Upper lobe of right lung (tissue), 1 donor: Measurements from ENCODE around the gene ENTREP1. TPM values are rescaled to one million over a fixed set of nuclear protein-coding genes. Genes with fewer than 3 reads are reported as not detected.

Experiments used
- ATAC-seq: fragments of 200-7000 bp; cut with Tn5 transposase; one replicate; pipeline ENCODE4 v1.9.1; 2020; ENCODE audit warnings: mild to moderate bottlenecking, moderate library complexity
- DNase-seq: peaks from one replicate; pipeline ENCODE4 v3.0.0-alpha.2; 2020
- H3K27ac ChIP-seq: fragments of 200-600 bp; one replicate; pipeline ENCODE4 v1.8.0; 2022
- H3K27me3 ChIP-seq: fragments of 200-600 bp; one replicate; pipeline ENCODE4 v1.8.0; 2022; ENCODE audit warnings: mild to moderate bottlenecking
- H3K36me3 ChIP-seq: fragments of 200-600 bp; one replicate; pipeline ENCODE4 v1.8.0; 2022
- H3K4me1 ChIP-seq: fragments of 200-600 bp; one replicate; pipeline ENCODE4 v1.8.0; 2022
- H3K4me3 ChIP-seq: fragments of 200-600 bp; one replicate; pipeline ENCODE4 v1.8.0; 2022; ENCODE audit warnings: mild to moderate bottlenecking
- H3K9me3 ChIP-seq: fragments of 200-600 bp; one replicate; pipeline ENCODE4 v1.8.0; 2022
- CTCF ChIP-seq: fragments of 200-600 bp; IDR thresholded peaks from one replicate; pipeline ENCODE4 v1.8.0; 2022; ENCODE audit warnings: antibody characterized with exemption
- intact Hi-C: fragments of 100-400 bp; cut with DNase I; formaldehyde crosslinking; loops from one replicate; pipeline ENCODE4 v1.11.0; 2022
- total RNA-seq: library from RNA; stranded (reverse); fragmentation: NEBNext Ultra II Directional; extraction: Animal tissue kit (Norgen Biotek cat#: 25700); gene quantifications from one replicate; pipeline ENCODE4 v1.2.1, GENCODE V29; 2021
- donor health status: DM: no; HTN: yes; CAD: no; lungs with severe emphysema.

ENTREP1 gene
- total RNA-seq, 1 donor from 2014 or later, result 34.9 TPM

- Histone ChIP-seq H3K27me3 (no peaks in the 10 kb centered on the region), H3K27ac (no peak overlapping the region), H3K4me3 (no peak overlapping the region), H3K4me1 (no peaks in the 10 kb centered on the region), H3K36me3 (no peaks in the 10 kb centered on the region), H3K9me3 (no peaks in the 10 kb centered on the region)
- ATAC-seq (no peak), DNase-seq (no peak)
- no peak for TF ChIP-seq CTCF
- intact Hi-C loops, result no loop called here
Observed at GRCh38 chr9:69333716-69334115, 8.7 kb downstream of the ENTREP1 start.

GRCh38 chr9:69334317-69334716 lies 9.3 kb downstream of the ENTREP1 start:
- Histone ChIP-seq H3K27ac (no peak overlapping the region), H3K9me3 (no peaks in the 10 kb centered on the region), H3K4me3 (no peak overlapping the region), H3K4me1 (no peaks in the 10 kb centered on the region), H3K36me3 (no peaks in the 10 kb centered on the region), H3K27me3 (no peaks in the 10 kb centered on the region)
- ATAC-seq (no peak), DNase-seq (no peak)
- intact Hi-C loops, result no loop called here
- TF ChIP-seq CTCF, result no peak

GRCh38 chr9:69339620-69340019 lies 14.6 kb downstream of the ENTREP1 start:
- intact Hi-C loops, result no loop called here
- ATAC-seq (no peak), DNase-seq (no peak)
- Histone ChIP-seq H3K9me3 (no peaks in the 10 kb centered on the region), H3K4me1 (no peaks in the 10 kb centered on the region), H3K27me3 (no peaks in the 10 kb centered on the region), H3K36me3 (no peaks in the 10 kb centered on the region), H3K4me3 (no peak overlapping the region), H3K27ac (no peak overlapping the region)
- TF ChIP-seq CTCF, result no peak

GRCh38 chr9:69340631-69341030 lies 15.6 kb downstream of the ENTREP1 start:
- DNase-seq (no peak), ATAC-seq (no peak)
- H3K27ac ChIP-seq, result no peak overlapping the region
- H3K4me1 ChIP-seq, result no peaks in the 10 kb centered on the region
- H3K27me3 ChIP-seq, result no peaks in the 10 kb centered on the region
- no peaks in the 10 kb centered on the region for H3K36me3 ChIP-seq
- H3K9me3 ChIP-seq, result no peaks in the 10 kb centered on the region
- intact Hi-C loops, result no loop called here
- TF ChIP-seq CTCF, result no peak
- H3K4me3 ChIP-seq, result no peak overlapping the region

GRCh38 chr9:69342769-69343168 lies 17.8 kb downstream of the ENTREP1 start:
- intact Hi-C loops, result no loop called here
- Histone ChIP-seq H3K9me3 (no peaks in the 10 kb centered on the region), H3K27ac (no peak overlapping the region), H3K4me1 (no peaks in the 10 kb centered on the region), H3K27me3 (no peaks in the 10 kb centered on the region), H3K4me3 (no peak overlapping the region), H3K36me3 (no peaks in the 10 kb centered on the region)
- DNase-seq (no peak), ATAC-seq (no peak)
- TF ChIP-seq CTCF, result no peak

GRCh38 chr9:69344459-69344858 lies 19.4 kb downstream of the ENTREP1 start:
- DNase-seq, result no peak
- H3K4me1 ChIP-seq, result no peaks in the 10 kb centered on the region
- no peak for ATAC-seq
- intact Hi-C loops, result no loop called here
- TF ChIP-seq CTCF, result no peak
- H3K27me3 ChIP-seq, result no peaks in the 10 kb centered on the region
- no peak overlapping the region for H3K4me3 ChIP-seq
- no peak overlapping the region for H3K27ac ChIP-seq
- no peaks in the 10 kb centered on the region for H3K36me3 ChIP-seq
- H3K9me3 ChIP-seq, result no peaks in the 10 kb centered on the region
